Limb (tissue), 2 donors: ENCODE data around the gene CXCL8.

ENCODE experiments used
- DNase-seq, 2 donors: peaks; one replicate each; pipeline ENCODE4 v3.0.0-alpha.2; 2016; ENCODE audit errors: extremely low spot score in 2 of 2

The CXCL8 gene

DNA sequence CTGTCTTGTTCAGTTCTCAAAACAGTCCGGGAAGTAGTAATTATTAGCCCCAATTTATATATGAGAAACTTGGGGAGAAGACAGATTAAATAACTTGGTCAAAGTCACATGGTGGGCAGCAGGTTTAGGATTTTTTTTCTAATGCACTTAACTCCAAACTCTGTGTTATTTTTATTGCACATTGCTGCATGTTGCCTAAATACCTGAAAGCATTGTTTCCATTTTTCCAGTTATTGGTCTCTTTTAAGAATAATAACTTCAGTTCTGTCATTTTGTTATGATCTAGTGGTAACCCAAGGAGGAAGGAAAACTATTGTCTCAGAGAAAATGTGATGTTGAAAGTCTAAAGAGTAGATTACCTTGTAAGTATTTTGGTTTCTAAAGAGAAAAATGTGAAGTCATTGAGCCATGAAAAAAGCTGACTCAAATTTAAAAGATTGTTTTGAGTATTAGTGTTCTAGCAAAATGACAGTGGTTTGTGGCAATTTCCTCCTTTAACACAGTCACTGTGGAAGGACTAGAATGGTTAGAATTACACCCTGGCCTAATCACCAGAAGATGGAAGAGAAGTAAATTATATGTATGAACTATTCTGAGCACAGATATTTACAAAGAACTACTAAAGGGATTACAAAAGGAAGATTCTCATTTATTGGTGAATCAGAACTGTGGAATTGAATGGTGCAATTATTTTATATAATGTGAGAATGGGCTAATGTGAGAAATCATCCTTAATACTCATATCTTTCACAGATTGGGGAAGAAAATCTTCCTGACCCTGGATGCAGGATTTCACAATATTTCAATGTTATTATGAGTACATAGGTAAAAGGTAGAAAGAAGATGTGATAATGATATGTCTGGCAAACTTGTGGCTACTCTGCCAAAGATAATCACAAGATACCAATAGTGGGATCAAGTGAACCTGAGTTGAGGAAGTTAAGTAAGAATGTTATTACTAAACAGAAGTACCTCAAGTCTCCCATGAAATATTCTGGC lies 21.7 kb upstream of the CXCL8 start:
- DNase-seq: no peak

DNA sequence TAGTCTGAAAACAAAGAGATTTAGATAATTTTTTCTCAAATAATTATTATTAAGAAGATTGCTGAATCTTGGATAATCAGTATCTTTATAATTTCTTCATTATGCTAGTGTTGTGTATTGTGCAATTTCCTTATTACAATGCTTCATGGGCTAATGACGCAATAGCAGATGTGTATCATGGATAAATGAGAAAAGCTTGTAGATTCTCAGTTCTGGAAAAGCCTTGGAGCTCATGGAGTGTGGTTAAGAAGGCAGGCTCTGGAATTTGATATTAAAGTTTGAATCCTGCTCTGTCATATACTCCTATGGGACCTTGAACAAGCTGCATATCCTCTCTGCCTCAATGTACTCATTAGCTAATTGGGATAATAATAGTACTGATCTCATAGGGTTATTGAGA lies 18.9 kb upstream of the CXCL8 start:
- no peak for DNase-seq

DNA sequence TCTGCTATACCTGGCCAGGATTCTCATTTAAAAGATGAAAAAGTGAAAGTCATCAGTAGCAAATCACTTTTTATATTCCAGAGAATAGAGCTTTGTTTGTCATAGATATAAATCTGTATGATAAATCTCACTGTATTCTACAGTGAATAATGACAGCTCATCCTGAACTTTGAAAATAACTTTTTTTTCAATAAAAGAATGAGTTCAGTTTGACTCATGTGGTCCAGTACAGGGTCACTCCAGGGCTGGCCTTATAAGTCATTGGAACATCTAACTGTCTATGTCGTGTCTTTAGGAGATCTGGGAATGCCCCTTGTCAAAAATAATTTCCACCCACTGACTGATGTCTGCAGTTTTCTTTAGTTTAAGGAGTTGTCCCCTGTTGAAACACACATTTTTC lies 18.5 kb upstream of the CXCL8 start:
- DNase-seq: no peak

DNA sequence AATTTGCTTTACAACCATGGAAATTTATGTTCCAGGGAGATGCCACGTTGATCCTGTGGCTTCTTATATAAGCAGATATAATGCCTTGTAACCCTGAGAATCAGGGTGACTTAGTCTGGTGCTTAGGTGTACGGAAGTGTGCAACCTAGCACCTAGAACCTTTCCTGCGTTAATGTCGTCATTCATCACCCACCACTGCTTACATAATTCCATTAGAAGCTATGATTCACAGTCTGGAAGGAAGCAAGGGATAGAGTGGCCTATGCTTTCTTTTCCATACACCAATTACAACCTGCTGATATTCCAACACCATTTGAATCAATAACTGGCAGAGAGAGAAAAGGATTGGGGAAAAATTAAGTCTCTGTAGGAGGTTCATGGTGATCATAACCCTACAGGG lies 17.3 kb upstream of the CXCL8 start:
- no peak for DNase-seq

DNA sequence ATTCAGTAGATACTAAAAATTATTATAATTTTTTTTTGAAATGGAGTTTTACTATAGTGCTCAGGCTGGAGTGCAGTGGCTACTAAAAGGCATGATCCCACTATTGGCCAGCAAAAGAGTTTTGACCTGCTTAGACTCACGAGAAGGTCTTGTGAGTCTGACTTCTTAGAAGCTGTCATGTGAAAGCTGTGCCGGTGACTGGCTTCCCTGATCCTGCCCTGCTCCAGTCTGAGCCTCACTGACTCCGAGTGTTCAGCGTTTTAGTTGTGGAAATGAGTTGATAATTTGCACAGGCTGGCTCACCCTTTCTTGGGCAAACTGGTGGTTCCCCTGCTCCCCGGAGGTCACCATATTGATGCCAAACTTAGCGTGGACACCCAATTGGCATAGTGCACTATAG lies 16.4 kb upstream of the CXCL8 start:
- DNase-seq: no peak

DNA sequence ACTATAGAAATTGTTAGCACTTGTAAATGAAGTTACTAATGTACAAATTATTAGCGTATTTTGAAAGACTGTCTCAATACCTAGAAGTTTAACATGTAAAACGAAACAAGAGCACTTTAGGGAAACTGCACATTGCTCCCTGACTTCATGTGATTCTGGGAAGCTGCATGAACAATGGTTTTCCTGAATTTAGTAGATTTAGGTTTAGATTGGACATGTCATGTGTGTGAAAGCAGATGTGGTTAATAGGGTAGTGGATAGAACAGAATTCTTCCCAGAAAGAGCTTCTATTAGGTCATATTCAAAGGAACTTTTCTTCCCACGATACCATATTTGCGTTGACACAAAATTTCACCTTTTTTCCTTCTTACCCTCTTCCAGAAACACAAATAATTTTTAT lies 14.9 kb upstream of the CXCL8 start:
- no peak for DNase-seq

DNA sequence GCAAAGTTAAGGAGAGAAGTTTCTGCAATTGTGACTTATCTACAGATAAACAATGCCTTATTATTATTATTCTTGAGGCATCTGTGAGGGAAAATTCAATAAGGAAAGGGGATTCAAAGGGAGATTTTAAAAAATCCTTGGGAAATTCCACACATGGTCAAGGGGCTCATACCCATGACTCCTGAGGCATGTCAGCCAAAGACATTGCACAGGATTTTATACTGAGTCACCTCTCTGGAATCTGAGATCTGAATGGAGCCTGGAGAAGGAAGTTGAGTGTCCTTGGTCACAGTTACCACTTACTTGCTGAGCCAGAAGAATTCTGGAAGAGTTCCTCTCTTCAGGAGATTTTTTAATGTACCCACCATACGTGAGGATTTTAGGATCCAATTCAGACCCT lies 14.4 kb upstream of the CXCL8 start:
- DNase-seq: no peak

DNA sequence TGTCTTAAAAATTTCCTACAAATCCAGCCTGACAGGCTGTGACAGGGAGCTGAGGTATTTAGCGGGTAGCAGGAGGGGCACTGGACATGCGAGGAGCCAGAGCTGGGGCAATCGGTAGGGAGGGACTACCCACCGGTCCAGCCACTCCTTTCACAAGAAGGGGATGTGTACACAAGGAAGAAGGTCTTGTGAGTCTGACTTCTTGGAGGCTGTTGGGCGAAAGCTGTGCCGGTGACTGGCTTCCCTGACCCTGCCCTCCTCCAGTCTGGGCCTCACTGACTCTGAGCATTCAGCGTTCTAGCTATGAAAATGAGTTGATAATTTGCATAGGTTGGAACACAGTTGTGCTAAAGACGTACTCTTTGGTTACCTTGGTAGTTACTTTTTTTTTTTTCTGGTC lies 12.7 kb upstream of the CXCL8 start:
- DNase-seq: no peak

DNA sequence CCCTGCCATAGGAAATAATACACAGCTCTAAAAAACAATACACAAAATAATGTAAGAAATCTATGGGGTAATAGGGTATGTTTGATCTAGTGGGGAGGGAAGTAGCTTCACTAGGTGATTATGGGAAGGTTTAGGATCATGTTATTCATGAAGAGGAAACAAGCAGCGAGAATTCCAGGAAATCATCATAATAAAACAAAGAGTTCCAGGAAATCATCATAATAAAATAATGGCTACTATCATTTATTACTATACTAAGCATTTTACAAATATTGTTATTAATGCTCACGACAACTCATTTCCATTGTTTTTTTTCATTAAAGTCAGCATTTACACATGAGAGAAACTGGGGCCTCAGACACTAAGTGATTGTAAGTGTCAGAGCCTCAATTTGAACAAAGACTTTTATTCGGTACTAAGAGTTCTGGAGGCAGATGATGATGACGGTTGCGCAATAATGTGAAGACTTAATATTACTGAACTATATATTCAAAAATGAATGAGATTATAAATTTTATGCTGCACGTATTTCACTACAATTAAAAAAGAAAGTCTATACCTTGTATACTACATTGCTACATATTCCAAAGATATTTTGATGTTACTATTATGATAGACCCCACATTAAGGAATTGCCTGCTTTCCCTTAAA lies 12.2 kb upstream of the CXCL8 start:
- DNase-seq: no peak

DNA sequence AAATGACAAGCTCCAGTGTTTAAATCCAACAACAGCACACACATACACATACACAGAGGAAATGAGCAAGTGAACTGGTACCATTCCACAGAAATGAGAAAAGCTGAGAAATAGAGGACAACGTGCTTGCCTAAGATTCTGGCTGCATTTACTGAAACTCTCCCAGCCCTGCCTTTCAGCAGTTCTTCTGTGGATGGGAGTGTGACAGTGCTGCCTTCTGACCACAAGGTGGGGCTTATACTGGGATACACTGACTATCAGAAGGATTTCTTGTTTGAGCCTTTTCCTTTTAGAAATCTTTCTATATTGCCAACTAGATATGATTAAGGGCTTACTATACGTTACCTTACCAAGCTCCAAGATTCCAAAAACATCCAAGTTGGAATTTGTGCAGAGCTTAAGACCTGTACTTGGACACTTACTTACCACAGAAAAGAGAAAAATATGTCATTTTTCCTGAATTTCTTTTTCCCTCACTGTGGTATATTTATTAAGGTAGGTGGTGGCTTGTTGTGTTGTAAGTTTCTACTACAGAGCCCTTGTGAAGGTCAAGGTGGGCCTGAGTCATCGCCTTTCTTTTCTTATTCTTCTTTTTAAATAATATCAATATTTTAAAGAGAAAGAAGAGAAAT lies 10.7 kb upstream of the CXCL8 start:
- DNase-seq: peak; percentile 58 to 65

DNA sequence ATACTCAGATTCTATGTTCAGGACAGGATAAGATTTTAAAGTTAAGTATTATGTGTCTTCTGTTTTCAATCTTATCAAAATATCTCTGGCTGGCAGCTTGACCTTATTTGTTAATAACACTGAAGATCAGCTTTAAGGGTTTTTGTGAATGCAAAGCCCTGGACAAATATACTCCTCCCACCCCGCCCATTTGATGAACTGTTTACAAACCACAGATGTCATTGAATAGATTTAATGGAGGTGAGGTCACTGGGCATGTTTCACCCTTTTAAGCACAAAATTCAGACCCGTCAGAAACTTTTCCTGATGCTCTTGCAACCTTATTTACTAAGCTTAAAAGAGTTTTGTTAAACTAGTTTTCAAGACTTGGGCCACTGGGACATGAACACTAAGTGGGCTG lies 10.1 kb upstream of the CXCL8 start:
- DNase-seq: no peak

DNA sequence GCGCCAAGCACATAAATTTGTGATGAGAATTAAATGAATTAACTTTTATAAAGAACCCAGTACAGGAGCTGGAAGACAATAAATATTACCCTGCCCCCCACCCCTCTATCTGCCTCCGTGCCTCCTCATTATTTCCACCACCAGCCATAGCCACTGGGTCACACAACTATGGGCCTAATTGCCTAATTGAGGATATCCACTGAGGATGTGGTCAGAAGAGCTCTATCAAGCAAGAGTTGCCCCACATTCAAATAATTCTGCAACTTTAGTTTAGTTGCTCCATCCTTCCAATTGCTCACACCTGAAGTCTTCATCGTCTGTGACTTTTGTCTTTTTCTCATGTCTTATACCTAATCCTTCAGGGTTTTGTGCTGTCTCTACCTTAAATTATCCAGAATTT lies 9.5 kb upstream of the CXCL8 start:
- DNase-seq: no peak

DNA sequence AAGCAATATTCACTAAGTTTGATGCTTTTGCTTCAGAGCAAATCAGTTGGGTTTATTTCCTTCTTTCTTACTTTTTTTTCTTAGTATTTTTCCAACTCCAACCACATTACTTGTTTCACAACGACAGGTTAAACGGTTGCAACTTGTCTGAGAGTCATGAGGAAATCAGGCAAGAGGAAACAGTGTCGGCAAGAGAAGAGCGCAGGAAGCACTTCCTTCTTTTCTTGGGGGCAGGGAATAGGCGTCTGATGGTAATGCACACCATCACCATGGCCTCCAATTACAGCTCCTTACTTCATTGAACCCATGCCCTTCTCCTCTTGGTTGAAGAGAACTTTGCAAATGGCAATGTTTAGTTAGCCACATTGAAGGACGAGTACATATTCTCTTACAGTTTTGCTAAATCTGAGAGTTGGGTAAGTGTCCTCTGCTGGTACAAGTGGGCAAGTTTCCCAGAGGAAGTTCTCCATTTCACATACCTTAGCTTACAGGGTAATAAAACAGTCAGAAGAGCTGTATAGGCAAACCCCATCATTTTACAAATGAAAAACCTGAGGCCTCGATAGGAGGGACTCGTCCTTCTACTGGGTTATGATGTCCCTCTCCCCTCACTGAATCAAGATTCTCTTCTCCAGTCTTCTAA lies 8.3 kb upstream of the CXCL8 start:
- DNase-seq: no peak

DNA sequence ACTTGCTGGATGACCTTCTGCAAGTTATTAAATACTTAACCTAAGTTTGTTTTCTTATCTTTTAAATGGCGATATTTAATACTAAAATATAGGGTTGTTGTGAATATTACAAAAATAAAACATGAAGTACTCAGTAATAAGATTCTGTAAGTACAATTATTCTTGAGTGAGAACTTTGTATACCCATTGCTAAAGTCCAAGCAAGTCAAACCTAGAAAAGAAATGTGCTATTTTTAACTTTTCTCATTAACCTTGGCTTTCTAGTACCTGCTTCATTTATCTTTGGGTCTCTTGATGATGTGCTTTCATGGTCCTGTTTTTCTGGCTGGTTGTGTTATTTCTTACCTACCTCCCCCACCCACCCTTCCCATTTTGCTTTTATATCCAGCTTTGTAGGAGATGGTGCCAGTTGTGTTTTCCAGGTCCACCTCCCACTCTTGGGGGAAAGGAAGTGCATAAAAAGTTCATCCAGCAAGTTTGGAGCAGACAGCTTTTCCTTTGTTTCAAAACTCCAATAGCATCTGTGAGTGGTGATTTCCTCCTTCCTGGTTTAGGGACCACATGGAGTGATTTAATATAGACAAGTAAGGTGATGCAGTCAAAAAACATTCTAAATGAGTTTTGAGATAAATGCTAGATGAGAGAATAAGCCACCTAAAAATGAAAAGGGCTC lies 7.5 kb upstream of the CXCL8 start:
- DNase-seq: no peak

DNA sequence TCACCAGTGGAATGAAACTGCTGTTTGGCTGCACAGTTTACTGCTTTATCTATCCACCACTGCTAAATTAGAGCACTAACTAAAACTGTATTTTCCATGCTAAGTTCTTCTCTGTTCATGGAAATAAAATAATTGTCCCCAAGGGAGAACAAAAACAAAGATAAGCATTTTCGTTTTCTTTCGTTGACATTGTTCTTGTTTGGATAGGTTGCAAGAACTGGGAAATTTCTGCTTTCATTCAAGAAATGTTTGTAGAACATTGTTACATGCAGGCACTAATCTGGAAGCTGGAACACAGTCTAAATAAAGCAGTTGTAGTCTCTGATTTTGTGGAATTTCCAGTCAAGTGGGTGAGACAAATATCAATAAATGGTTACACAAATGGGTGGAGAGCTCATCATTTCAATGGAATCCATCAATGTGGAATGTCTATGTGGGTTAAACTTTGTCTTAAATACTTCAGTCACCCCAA lies 5.8 kb upstream of the CXCL8 start:
- no peak for DNase-seq

DNA sequence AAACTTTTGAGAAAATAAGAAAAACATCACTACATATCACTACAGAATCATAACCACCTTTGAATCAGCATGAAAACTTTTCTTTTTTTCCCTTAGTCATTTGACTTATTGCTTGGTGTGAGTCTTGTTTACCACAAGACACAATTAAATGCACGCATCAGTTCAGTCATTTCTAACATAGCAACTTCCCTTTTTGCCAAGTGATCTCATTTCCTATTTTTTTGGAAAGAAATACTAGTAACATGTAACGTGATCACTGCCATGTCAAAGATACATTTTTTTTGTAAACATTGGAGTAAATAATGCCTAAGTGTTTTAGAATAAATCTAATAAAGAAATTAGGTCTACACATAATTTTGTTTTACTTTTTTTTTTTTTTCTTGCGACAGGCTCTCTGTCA lies 5.1 kb upstream of the CXCL8 start:
- DNase-seq: no peak

DNA sequence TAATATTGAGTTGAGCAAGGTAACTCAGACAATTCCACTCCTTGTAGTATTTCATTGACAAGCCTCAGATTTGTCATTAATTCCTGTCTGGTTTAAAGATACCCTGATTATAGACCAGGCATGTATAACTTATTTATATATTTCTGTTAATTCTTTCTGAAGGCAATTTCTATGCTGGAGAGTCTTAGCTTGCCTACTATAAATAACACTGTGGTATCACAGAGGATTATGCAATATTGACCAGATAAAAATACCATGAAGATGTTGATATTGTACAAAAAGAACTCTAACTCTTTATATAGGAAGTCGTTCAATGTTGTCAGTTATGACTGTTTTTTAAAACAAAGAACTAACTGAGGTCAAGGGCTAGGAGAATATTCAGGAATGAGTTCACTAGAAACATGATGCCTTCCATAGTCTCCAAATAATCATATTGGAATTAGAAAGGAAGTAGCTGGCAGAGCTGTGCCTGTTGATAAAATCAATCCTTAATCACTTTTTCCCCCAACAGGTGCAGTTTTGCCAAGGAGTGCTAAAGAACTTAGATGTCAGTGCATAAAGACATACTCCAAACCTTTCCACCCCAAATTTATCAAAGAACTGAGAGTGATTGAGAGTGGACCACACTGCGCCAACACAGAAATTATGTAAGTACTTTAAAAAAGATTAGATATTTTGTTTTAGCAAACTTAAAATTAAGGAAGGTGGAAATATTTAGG lies 821 bp downstream of the CXCL8 start:
- no peak for DNase-seq

DNA sequence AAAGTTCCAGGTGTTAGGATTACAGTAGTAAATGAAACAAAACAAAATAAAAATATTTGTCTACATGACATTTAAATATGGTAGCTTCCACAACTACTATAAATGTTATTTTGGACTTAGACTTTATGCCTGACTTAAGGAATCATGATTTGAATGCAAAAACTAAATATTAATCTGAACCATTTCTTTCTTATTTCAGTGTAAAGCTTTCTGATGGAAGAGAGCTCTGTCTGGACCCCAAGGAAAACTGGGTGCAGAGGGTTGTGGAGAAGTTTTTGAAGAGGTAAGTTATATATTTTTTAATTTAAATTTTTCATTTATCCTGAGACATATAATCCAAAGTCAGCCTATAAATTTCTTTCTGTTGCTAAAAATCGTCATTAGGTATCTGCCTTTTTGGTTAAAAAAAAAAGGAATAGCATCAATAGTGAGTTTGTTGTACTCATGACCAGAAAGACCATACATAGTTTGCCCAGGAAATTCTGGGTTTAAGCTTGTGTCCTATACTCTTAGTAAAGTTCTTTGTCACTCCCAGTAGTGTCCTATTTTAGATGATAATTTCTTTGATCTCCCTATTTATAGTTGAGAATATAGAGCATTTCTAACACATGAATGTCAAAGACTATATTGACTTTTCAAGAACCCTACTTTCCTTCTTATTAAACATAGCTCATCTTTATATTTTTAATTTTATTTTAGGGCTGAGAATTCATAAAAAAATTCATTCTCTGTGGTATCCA lies 1.6 kb downstream of the CXCL8 start:
- no peak for DNase-seq

DNA sequence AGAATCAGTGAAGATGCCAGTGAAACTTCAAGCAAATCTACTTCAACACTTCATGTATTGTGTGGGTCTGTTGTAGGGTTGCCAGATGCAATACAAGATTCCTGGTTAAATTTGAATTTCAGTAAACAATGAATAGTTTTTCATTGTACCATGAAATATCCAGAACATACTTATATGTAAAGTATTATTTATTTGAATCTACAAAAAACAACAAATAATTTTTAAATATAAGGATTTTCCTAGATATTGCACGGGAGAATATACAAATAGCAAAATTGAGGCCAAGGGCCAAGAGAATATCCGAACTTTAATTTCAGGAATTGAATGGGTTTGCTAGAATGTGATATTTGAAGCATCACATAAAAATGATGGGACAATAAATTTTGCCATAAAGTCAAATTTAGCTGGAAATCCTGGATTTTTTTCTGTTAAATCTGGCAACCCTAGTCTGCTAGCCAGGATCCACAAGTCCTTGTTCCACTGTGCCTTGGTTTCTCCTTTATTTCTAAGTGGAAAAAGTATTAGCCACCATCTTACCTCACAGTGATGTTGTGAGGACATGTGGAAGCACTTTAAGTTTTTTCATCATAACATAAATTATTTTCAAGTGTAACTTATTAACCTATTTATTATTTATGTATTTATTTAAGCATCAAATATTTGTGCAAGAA lies 2.3 kb downstream of the CXCL8 start:
- no peak for DNase-seq
